H1 (cell line): Measurements from ENCODE around the gene ZCCHC17. TPM values are rescaled to one million over a fixed set of nuclear protein-coding genes. Genes with fewer than 3 reads are reported as not detected.

Source experiments
- CTCF ChIA-PET: fragments of 300-600 bp; sonication (Branson Sonifier 250); formaldehyde crosslinking; loops from one replicate; lab custom pipeline; 2021; ENCODE audit not compliant: partially characterized antibody; lab: Charles Lee
- POLR2A ChIA-PET: fragments of 300-600 bp; sonication (Branson Sonifier 250); formaldehyde crosslinking; loops from one replicate; lab custom pipeline; 2021; ENCODE audit warnings: inconsistent platforms; ENCODE audit not compliant: partially characterized antibody; lab: Charles Lee
- DNase-seq, 2 experiments: peaks; one replicate each; pipeline versions ENCODE4 v3.0.0 to v3.0.0-alpha.2; 2010 to 2022; ENCODE audit warnings: low spot score in 2 of 2, low read depth in 1 of 2, mixed read lengths in 1 of 2
- FAIRE-seq: peaks from 2 replicates; lab custom pipeline; 2011; peaks lifted over from hg19 to GRCh38; lab: Jason Lieb, UNC
- H2AFZ ChIP-seq: 2 replicates; pipeline ENCODE4 v1.8.1; 2012; ENCODE audit warnings: low read length, inconsistent platforms
- H2AK5ac ChIP-seq: 2 replicates; pipeline ENCODE4 v1.6.1; 2013; ENCODE audit warnings: low read depth, low read length
- H2BK120ac ChIP-seq: replicated peaks from 2 replicates; pipeline ENCODE3; 2013; ENCODE audit warnings: low read depth, low read length, inconsistent platforms
- H2BK12ac ChIP-seq: 2 replicates; pipeline ENCODE4 v1.6.1; 2013; ENCODE audit warnings: low read depth, low read length
- H2BK15ac ChIP-seq: 2 replicates; pipeline ENCODE4 v1.6.1; 2013; ENCODE audit warnings: low read length
- H2BK20ac ChIP-seq: 2 replicates; pipeline ENCODE4 v1.6.1; 2013; ENCODE audit warnings: low read length
- H2BK5ac ChIP-seq: 2 replicates; pipeline ENCODE4 v1.6.1; 2013; ENCODE audit warnings: low read depth, low read length
- H3K14ac ChIP-seq: 2 replicates; pipeline ENCODE4 v1.6.1; 2013; ENCODE audit warnings: inconsistent platforms; ENCODE audit not compliant: insufficient read length
- H3K18ac ChIP-seq: 2 replicates; pipeline ENCODE4 v1.6.1; 2013; ENCODE audit warnings: low read length; ENCODE audit errors: extremely low read depth
- H3K23ac ChIP-seq: 2 replicates; pipeline ENCODE4 v1.6.1; 2013; ENCODE audit warnings: inconsistent platforms; ENCODE audit not compliant: insufficient read length
- H3K23me2 ChIP-seq: 2 replicates; pipeline ENCODE4 v1.6.1; 2013; ENCODE audit warnings: low read depth, low read length
- H3K27ac ChIP-seq: 2 replicates; pipeline ENCODE4 v1.6.1; 2011; ENCODE audit warnings: low read depth, low read length, inconsistent platforms
- H3K27me3 ChIP-seq, 4 experiments: replicated peaks in 1 of 4; 1 replicate in 1 of 4; 2 replicates in 3 of 4; pipeline versions ENCODE4 v1.6.1 to v1.8.1; 2011 to 2013; ENCODE audit warnings: low read length in 3 of 4, mild to moderate bottlenecking in 3 of 4, inconsistent platforms in 2 of 4, mixed read lengths in 2 of 4, moderate library complexity in 1 of 4; ENCODE audit not compliant: control insufficient read depth in 3 of 4, insufficient read depth in 3 of 4; ENCODE audit errors: extremely low read depth in 1 of 4
- H3K36me3 ChIP-seq, 4 experiments: 2 replicates each; pipeline versions ENCODE4 v1.6.1 to v1.8.1; 2011 to 2013; ENCODE audit warnings: mild to moderate bottlenecking in 4 of 4, low read length in 3 of 4, moderate library complexity in 2 of 4, control low read depth in 1 of 4, inconsistent platforms in 1 of 4; ENCODE audit not compliant: insufficient read depth in 4 of 4, control insufficient read depth in 2 of 4
- H3K4ac ChIP-seq: replicated peaks from 2 replicates; pipeline ENCODE3; 2013; ENCODE audit warnings: low read length, low read depth, mixed read lengths, inconsistent platforms; ENCODE audit not compliant: insufficient read length
- H3K4me1 ChIP-seq, 4 experiments: replicated peaks in 1 of 4; 1 replicate in 1 of 4; 2 replicates in 3 of 4; pipeline versions ENCODE4 v1.6.1 to v1.8.1; 2011 to 2013; ENCODE audit warnings: low read length in 3 of 4, inconsistent platforms in 2 of 4, mixed read lengths in 1 of 4; ENCODE audit not compliant: insufficient read depth in 4 of 4, control insufficient read depth in 3 of 4
- H3K4me2 ChIP-seq, 2 experiments: 2 replicates each; pipeline versions ENCODE4 v1.6.1 to v1.8.1; 2011 to 2013; ENCODE audit warnings: low read depth in 2 of 2, low read length in 2 of 2, control low read depth in 1 of 2, inconsistent platforms in 1 of 2, mild to moderate bottlenecking in 1 of 2; ENCODE audit not compliant: insufficient read depth in 1 of 2
- H3K4me3 ChIP-seq, 4 experiments: fragments of 200-600, 300-600 bp in 1 of 4; sonication (generic), shearing (Covaris generic), sonication (Bioruptor Twin) in 1 of 4; 2 replicates each; pipeline versions ENCODE4 v1.5.1 to v1.8.1; 2011 to 2016; ENCODE audit warnings: low read length in 4 of 4, low read depth in 3 of 4, control low read depth in 2 of 4, inconsistent platforms in 2 of 4, mild to moderate bottlenecking in 2 of 4, mixed read lengths in 1 of 4, moderate library complexity in 1 of 4; ENCODE audit not compliant: insufficient read depth in 2 of 4; ENCODE audit errors: extremely low read depth in 1 of 4
- H3K56ac ChIP-seq: replicated peaks from 2 replicates; pipeline ENCODE3; 2013; ENCODE audit warnings: low read depth, mild to moderate bottlenecking, mixed read lengths, low read length, inconsistent platforms; ENCODE audit not compliant: insufficient read length
- H3K79me1 ChIP-seq: 2 replicates; pipeline ENCODE4 v1.6.1; 2013; ENCODE audit warnings: low read depth, low read length, control low read depth
- H3K79me2 ChIP-seq, 2 experiments: 2 replicates each; pipeline versions ENCODE4 v1.6.1 to v1.8.1; 2012 to 2013; ENCODE audit warnings: low read length in 2 of 2, mild to moderate bottlenecking in 2 of 2, inconsistent platforms in 1 of 2; ENCODE audit not compliant: insufficient read depth in 2 of 2, control insufficient read depth in 1 of 2
- H3K9ac ChIP-seq, 4 experiments: replicated peaks in 1 of 4; 1 replicate in 1 of 4; 2 replicates in 3 of 4; pipeline versions ENCODE4 v1.6.1 to v1.8.1; 2011 to 2013; ENCODE audit warnings: low read depth in 3 of 4, low read length in 3 of 4, control low read depth in 2 of 4, mild to moderate bottlenecking in 2 of 4, moderate library complexity in 2 of 4, inconsistent platforms in 1 of 4; ENCODE audit errors: extremely low read depth in 1 of 4
- H3K9me3 ChIP-seq, 2 experiments: 2 replicates each; pipeline versions ENCODE4 v1.6.1 to v1.8.1; 2012 to 2013; ENCODE audit warnings: mild to moderate bottlenecking in 2 of 2, moderate library complexity in 2 of 2, control low read depth in 1 of 2, inconsistent platforms in 1 of 2, low read depth in 1 of 2, low read length in 1 of 2, mixed read lengths in 1 of 2; ENCODE audit not compliant: insufficient read depth in 2 of 2
- H4K20me1 ChIP-seq, 2 experiments: replicated peaks in 1 of 2; 2 replicates each; pipeline versions ENCODE3 to v1.8.1; 2011 to 2013; ENCODE audit warnings: inconsistent platforms in 2 of 2, low read length in 2 of 2, mild to moderate bottlenecking in 1 of 2; ENCODE audit not compliant: insufficient read depth in 2 of 2, control insufficient read depth in 1 of 2
- H4K5ac ChIP-seq: 2 replicates; pipeline ENCODE4 v1.6.1; 2013; ENCODE audit warnings: low read length, low read depth, mixed read lengths, inconsistent platforms; ENCODE audit not compliant: insufficient read length
- H4K8ac ChIP-seq: 2 replicates; pipeline ENCODE4 v1.8.0; 2013; ENCODE audit warnings: mild to moderate bottlenecking, moderate library complexity, low read length, inconsistent platforms; ENCODE audit not compliant: insufficient read depth; ENCODE audit errors: extremely low read depth
- H4K91ac ChIP-seq: replicated peaks from 2 replicates; pipeline ENCODE3; 2013; ENCODE audit warnings: low read length, mixed read lengths, inconsistent platforms; ENCODE audit not compliant: insufficient read length
- CEBPB ChIP-seq: IDR thresholded peaks from 2 replicates; pipeline ENCODE4 v1.6.1; 2012; ENCODE audit warnings: low read depth, low read length
- CREB1 ChIP-seq: IDR thresholded peaks from 2 replicates; pipeline ENCODE4 v1.6.1; 2012; ENCODE audit warnings: inconsistent platforms
- SIX5 ChIP-seq: IDR thresholded peaks from 2 replicates; pipeline ENCODE4 v1.6.1; 2011; ENCODE audit warnings: mild to moderate bottlenecking, low read depth, low read length
- polyA plus RNA-seq, 7 experiments: library from polyadenylated mRNA; depleted of rRNA in 3 of 7; stranded (reverse) in 5 of 7; unstranded in 2 of 7; fragments of >200 nt in 5 of 7; fragments of 200-250 nt in 2 of 7; gene quantifications; 1 replicate in 5 of 7; 2 replicates in 1 of 7; 4 replicates in 1 of 7; pipeline versions ENCODE4 v1.2.1 to v1.2.3, GENCODE V29; 2011 to 2013; ENCODE audit warnings: missing spikeins in 2 of 7, mixed read lengths in 2 of 7
- total RNA-seq: library from RNA; stranded (reverse); fragmentation: NEBNext Ultra II Directional; extraction: Animal tissue kit (Norgen Biotek cat#: 25700); gene quantifications from 2 replicates; pipeline ENCODE4 v1.2.1, GENCODE V29; 2021

Gene ZCCHC17
- total and polyA plus RNA-seq, 2 of the 8 experiments (the other 6 are each of a cell fraction or from before 2014, with no cell fraction given), result 51.6 to 59.3 TPM

GRCh38 chr1:31378001-31378400 is 81.2 kb downstream of the ZCCHC17 start:
- H4K20me1 ChIP-seq, result no peaks in the 10 kb centered on the region
- CTCF ChIA-PET, result interaction anchor here (0.6 to 2.9 kb wide), 4 partner anchors 11 to 181 kb away, joined by 3 to 14 read pairs (median 4); no protein-coding TSS in a partner anchor
- no peak overlapping the region for H2AFZ ChIP-seq
- TF ChIP-seq SIX5, result no peak
- no peak for TF ChIP-seq CREB1
- TF ChIP-seq CEBPB, result no peak

More at GRCh38 chr1:31378001-31378400, 81.2 kb downstream of the ZCCHC17 start:
- FAIRE-seq (no peak), DNase-seq (no peak)
- Histone ChIP-seq H2BK12ac (no peak overlapping the region), H3K4ac (no peak overlapping the region), H3K79me2 (no peaks in the 10 kb centered on the region), H2AK5ac (no peak overlapping the region), H2BK120ac (no peak overlapping the region), H3K36me3 (no peaks in the 10 kb centered on the region), H2BK20ac (no peak overlapping the region), H3K23me2 (peaks cover 5% of the 10 kb centered on the region), H3K27ac (no peak overlapping the region), H2BK5ac (no peak overlapping the region), H3K4me2 (no peak overlapping the region), H3K27me3 (no peaks in the 10 kb centered on the region), H4K5ac (no peak overlapping the region), H3K79me1 (no peaks in the 10 kb centered on the region), H3K9ac (no peak overlapping the region), H4K8ac (no peak overlapping the region), H2BK15ac (no peak overlapping the region), H3K56ac (no peak overlapping the region), H3K23ac (no peak overlapping the region), H4K91ac (no peak overlapping the region), H3K18ac (no peak overlapping the region; the same call in 1 of the 2 replicates), H3K9me3 (no peaks in the 10 kb centered on the region), H3K4me3 (no peak overlapping the region), H3K14ac (no peak overlapping the region), H3K4me1 (peaks cover 8 to 15% (median 13%) of the 10 kb centered on the region in 4 experiments)
- POLR2A ChIA-PET, result interaction anchor here (0.5 to 0.9 kb wide), 2 partner anchors 12 to 186 kb away, joined by 3 to 5 read pairs; no protein-coding TSS in a partner anchor
